Jurkat, Clone E6-1 (cell line): ENCODE results near the gene FGFR1OP2. TPM values are rescaled to one million over a fixed set of nuclear protein-coding genes. Genes with fewer than 3 reads are reported as not detected.
"Not testable (repeated sequence)": the region's sequence is repeated elsewhere in the genome, so short reads cannot be mapped to it uniquely, and the experiment has no call there.

Experiments used
- DNase-seq: peaks from one replicate; pipeline ENCODE4 v3.0.0-alpha.2; 2011; ENCODE audit warnings: low read depth, low spot score
- H3K4me3 ChIP-seq: 2 replicates; pipeline ENCODE4 v1.5.1; 2011; ENCODE audit warnings: mild to moderate bottlenecking, low read length, control low read depth, moderate library complexity
- polyA plus RNA-seq: library from polyadenylated mRNA; unstranded; fragments of >200 nt; gene quantifications from one replicate; pipeline ENCODE4 v1.2.1, GENCODE V29; 2012; ENCODE audit warnings: missing spikeins; ENCODE audit not compliant: insufficient read length, insufficient read depth

Gene FGFR1OP2
- 28.1 TPM for polyA plus RNA-seq

DNA sequence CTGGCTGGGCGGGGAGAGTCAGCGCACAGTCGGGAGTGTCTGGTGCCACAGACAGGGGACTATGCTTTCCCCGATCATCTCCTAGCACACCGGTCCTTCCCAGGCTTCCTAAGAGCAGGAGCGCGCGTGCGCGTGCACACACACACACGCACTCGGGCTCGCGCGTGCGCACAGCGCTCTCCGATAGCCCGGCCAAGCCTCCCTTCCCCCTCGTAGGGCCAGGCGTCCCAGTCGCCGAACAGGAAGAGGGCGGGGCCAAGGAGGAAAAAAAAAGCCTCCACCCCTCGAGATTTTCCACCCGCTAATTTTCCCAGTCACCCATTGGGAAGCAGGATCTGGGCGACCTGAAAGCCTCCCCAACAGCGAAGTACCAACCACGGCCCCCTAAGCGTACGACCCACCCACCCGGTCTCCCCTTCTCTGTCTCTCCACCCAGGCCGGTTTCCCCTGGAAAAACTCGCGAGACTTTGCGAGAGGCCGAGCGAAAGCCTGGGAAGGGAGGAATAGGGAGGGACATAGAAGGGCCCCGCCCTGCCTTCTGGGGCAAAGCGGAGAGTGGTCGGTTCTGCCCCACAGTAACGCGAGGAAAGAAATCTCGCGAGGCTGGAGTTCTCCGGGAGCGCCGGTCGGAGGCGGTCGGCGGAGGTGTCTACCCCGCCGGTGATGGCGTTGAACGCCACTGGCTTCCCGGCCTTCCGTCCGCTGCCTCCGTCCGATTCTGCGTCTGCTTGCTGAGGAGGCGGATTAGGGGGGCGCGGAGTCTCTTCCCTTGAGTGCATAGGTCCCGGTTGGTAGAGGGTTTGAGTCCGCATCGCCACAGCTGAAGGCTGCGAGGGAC lies at the start of gene FGFR1OP2, which contains the start of gene INTS13:
TSS of gene FGFR1OP2 (plus strand) at position 608 of the 838 bp plus-strand sequence. CDS start 15,689 bp downstream, outside the sequence.
TSS of gene INTS13 (minus strand) at position 119 of the 838 bp plus-strand sequence. CDS start 1,178 bp downstream, outside the sequence.
- peak; percentile 97 for DNase-seq
- peak within 1 kb of the TSS; percentile 92 for H3K4me3 ChIP-seq

DNA sequence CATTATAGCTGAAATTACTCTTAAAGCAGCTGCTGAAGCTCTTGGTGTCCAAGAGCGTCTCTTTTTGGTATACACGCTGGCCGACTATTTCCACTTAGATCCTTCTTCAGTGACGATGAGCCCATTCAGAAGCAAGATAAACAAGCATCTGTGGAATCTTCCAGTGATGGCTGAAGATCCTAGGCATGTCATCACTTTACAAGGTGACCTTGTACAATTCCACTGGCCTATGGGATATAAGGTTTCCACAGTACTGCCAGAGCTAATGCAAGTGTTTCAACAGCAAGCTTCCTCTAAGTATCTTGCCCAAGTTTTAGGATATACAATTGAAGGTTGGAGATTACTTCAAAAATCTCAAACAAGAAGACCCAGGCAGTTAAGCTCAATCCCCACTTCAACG lies 47.5 kb upstream of the FGFR1OP2 start:
- DNase-seq: no peak
- no peak overlapping the region for H3K4me3 ChIP-seq

DNA sequence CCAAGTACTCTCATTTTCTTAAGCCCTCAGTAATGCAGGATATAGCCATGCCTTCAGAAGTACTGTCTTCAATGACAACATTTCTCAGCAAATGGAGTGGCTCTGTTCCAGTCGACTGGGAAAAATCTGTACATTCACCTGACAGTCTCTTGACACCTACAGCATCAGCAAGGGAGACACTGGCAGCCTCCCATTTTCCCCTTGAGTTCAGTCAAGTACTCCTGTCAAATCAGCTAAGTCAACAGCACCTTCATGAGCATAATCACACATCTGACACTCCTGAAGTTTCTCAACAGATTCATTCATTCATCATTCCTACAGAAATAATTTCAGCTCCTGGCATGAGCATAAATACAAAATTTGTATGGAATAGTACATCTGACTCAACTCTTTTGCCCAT lies 46.6 kb upstream of the FGFR1OP2 start:
- DNase-seq: no peak
- no peak overlapping the region for H3K4me3 ChIP-seq

DNA sequence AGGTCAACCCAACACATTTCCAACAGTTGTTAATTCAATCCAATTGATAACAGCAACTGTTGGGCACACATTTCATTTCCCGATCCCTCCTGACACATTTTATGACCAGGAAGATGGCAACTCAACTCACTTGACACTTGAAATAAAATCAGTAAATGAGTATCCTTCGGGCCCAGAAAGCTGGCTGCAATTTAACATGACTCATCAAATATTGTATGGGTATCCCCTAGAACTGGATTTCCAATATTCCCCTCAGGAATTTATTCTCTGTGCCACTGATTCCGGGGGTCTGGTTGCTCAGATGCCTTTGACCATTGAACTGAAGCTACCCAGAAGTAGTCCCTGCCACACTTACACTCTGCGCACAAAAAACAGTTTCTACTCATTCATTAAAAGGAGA lies 42.6 kb upstream of the FGFR1OP2 start:
- DNase-seq: no peak
- no peak overlapping the region for H3K4me3 ChIP-seq

DNA sequence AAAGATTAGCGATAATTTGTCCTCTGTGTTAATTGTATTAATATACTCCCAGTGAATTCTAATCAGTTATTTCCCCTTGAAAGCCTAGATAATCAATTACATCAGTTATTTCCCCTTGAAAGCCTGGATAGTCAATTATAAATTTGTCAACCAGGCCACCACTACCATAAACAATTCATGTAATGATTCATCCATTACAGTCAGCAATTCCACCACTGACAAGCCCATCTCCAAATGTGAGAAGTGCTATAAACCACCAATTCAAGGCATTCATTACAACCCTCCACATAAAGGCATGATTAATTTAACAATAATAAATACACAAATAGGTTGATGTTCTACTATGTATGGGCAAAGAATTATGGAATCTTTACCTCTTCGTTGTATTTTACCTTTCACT lies 41.4 kb upstream of the FGFR1OP2 start:
- no peak for DNase-seq
- H3K4me3 ChIP-seq: no peak overlapping the region

DNA sequence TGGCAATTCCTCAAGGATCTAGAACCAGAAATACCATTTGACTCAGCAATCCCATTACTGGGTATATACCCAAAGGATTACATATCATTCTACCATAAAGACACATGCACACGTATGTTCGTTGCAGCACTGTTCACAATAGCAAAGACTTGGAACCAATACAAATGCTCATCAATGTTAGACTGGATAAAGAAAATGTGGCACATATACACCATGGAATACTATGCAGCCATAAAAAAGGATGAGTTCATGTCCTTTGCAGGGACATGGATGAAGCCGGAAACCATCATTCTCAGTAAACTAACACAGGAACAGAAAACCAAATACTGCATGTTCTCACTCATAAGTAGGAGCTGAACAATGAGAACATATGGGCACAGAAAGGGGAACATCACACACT lies 34.9 kb upstream of the FGFR1OP2 start:
- H3K4me3 ChIP-seq, DNase-seq: not testable (repeated sequence)

DNA sequence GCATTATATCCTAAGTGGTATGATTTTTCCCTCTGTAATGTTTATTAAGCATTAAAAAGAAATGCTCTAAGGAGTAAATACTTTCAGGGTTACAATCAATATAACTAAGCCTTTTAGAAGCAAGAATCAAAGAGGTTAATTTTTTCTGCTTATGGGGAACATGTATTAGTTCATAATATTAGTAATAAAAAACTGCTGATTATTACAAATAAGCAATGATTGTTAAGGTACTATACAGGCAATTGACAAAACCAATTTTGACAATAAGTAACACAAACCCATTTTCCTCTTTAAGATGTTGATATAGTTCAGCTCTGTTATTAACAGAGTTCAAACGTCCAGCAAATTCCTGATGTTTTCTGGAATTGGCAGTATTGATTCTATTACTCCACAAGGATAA lies 32.2 kb upstream of the FGFR1OP2 start:
- no peak overlapping the region for H3K4me3 ChIP-seq
- no peak for DNase-seq

DNA sequence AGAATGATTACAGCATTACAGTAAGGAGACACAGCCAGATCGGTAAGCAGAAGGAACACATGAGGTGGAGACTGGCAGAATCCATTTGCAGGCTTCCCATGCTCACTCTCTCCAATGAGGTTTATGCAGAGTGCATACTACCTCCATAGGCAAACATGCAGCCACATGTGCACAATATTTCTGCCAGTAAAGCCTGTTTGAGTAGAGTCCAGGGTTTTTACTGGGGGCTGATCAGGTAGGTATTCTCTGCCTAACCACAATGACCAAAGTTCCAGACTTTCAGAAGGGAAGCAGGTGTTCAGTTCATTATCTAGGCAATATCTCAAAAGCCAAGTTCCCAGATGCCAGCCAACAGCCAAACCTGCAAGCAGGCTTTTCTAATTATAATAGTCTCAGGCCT lies 31.6 kb upstream of the FGFR1OP2 start:
- H3K4me3 ChIP-seq: no peak overlapping the region
- DNase-seq: peak; percentile 82

DNA sequence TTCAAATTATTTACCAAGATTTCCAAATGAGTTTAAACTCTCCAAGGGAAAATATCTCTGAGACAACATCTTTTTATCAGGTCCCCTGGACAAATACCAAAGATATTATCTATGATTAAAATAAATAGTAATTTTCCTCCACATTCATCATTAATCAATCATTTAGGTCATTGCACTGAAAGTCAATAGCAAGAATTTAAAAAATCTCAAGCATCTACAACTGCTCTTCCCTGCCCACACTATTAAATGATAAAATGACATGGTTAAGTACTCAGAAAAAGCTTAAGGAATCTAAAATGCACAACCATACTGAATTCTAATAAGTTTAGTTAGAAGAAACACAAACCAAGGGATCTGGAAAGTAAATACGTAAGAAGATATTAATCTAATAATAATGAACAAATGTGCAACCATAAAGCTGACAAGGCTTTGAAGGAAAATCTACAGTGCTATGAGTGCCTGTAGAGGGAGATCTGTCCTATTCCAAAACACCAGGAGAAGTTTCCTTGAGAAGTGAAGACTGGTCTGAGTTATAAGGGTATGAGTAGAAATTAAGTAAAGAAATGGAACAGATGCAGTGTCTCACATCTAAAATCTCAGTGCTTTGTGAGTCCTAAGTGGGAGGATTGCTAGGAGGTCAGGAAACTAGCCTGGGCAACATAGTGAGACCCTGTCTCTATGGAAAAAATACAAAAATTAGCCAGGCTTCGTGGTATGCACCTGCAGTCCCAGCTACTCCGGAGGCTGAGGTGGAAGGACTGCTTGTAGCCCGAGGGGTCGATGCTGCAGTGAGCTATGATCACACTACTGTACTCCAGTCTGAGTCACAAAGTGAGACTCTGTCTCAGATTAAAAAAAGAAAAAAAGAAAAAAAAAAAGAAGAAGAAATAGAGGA lies 19.7 kb upstream of the FGFR1OP2 start:
- DNase-seq: no peak
- no peak overlapping the region for H3K4me3 ChIP-seq

DNA sequence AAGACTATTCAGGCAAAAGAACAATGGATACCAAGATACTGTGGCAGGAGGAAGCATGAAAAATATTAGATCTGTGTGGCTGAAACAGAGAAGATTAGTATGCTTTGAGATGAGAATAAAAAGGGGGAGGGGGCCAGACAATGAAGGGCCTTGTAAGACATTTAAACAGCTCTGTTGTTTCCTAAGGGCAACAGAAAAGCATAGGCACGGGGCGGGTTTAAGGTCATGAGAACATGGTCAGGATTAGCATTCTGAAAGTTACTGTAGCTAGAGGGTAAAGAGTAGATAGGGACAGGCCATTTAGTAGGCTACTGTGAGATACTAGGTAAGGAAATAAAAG lies 19.1 kb upstream of the FGFR1OP2 start:
- DNase-seq: no peak
- no peak overlapping the region for H3K4me3 ChIP-seq

DNA sequence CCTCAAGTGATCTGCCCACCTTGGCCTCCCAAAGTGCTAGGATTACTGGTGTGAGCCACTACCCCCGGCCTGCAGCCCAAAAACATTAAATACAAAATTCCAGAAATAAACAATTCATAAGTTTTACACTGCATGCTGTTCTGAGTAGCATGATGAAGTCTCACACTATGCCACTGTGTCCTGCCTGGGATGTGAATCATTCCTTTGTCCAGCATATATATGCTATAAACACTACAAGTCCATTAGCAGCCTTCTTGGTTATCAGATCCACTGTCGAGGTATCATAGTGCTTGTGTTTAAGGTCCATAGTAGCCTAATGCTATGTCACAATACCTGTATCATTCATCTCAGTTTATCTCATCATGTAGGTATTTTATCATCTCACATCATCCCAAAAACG lies 16.4 kb upstream of the FGFR1OP2 start:
- DNase-seq: no peak
- H3K4me3 ChIP-seq: no peak overlapping the region

DNA sequence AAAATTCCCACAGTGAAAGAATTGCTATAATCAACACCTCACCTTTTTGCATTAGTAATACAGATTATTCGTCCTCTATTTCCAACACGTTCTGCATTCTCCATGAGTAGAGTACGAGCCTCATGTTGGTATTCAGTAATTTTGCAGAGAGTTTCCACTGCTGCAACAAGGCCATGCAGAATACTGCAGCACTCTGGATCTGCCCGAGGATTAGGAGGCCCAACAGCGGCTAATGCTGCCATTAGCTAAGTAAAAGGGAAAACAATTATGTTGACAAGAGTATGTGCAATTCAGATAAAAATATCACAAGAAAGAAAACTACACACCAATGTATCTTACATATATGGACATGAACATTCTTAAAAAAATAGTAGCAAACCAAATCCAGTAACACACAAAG lies 9.6 kb upstream of the FGFR1OP2 start:
- DNase-seq: no peak
- H3K4me3 ChIP-seq: no peak overlapping the region

DNA sequence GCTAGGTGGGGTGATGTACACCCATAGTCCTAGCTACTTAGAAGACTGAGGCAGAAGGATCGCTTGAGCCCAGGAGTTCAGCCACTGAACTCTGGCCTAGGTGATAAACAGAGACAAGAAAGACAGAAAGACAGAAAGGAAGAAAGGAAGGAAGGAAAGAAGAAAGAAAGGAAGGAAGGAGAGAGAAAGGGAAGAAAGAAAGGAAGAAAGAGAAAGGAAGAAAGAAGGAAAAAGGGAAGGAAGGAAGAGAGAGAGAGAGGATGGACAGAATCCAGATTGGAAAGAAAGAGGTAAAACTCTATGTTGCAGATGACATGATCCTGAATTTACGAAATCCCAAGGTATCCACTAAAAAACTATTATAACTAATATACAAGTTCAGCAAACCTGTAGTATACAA lies 8.7 kb upstream of the FGFR1OP2 start:
- H3K4me3 ChIP-seq: no peak overlapping the region
- no peak for DNase-seq

DNA sequence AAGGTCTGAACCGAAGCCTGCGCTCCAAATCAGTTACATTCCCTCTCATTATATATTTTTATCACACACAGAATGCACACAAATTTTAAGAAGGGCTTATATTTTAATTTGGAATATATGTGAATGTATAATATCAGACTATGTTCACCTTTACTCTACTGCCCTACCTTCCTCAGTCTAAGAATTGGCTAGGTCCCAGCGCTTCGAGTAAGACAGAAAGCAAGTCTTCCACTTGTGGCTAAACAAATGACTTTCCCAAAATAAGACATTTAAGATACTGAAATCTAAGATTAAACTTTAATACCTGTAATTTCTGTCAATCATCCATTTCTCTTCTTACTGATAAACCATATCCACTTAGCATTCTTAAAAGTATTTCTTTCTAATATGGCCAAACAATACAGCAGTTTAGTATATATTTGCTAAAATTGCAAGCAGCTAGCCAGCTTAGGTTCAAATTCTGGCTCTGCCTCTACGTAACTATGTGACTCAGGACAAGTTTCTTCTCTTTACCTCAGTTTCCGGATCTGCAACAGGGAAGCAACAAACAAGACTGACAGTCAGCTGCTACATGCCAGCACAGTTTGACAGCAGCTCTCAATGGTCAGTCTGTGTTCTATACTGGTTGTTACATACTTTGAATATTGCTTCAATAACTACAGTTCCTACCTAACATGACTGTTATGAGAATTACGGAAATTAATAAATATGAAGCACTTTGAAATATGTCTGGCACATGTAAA lies 2.5 kb upstream of the FGFR1OP2 start:
- H3K4me3 ChIP-seq: no peak overlapping the region
- no peak for DNase-seq

DNA sequence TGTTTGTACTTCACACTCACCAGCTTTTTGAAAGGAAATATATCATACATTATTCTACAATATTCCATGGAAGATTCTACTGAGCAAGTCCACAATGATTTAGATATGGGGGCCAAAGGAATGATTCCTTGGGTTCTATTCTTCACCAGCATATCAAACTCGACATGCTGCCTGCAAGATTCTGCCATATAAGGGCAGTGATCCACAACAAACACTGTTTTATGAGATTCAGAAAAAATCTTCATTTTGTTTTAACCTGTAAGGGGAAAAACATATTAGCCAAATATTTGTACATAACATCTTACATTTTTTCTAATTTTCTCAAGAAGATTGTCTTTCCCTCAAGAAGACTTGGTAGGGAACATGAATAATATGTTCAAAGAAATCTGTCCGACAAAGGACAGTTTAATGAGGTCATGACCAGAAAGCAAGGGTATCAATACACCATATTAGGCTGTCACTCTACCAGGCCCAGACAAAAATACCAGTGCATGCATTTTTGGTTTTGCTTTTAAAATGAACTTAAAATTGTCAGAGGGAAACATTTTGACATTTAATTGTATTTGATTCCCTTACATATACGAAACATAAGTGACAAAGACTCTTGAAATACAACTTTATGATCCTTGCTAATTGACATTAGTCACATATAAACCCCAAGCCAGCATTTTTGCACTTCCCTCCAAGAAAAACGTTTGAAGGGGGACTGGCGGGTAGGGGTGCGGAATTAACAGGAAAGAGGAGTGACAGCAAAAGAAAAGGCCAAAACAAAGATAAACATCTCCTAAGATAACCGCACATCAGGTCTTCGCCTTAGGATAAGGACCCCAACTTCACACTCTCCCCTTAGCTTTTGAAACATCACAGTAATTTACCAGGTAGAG lies 1.5 kb upstream of the FGFR1OP2 start:
- H3K4me3 ChIP-seq: peak overlapping the region; percentile 92
- DNase-seq: no peak

DNA sequence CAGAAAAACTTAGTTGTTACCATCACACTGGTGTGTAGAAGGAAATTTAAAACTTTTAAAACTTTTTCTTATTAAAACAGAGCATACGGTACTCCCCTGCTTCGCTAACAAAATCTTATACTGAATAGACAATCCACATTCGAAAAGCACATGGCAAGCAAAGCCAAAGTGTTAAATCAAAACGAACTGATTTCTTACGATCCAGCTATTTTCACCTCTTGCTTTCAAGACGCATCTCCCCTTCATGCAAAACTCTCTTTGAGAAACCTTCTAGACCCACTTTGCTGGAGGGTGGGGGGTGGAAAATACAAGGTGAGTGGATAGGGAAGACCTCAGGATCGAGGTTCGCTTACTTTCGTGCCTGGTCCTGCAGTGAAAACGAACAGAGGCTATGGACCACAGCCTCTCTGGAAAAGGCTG lies 817 bp upstream of the FGFR1OP2 start:
- peak overlapping the region; percentile 92 for H3K4me3 ChIP-seq
- DNase-seq: no peak

DNA sequence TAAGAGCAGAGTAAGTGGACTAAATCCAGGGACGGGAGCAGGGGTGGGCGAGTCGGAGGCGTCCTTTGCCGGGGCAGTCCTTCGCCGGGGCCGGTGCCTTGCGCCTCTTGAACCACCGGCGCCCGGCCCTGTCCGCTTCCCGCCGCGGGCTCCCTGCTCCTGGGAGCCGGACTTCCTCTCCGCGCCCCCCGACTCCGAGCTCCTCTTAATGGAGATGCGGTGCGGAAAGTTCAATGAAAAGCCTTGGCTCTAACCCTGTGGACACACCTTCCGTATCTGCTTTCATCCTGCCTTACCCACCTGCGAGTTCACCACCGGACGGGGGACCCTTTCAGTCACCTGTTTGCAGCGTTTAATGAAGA lies 412 bp downstream of the FGFR1OP2 start:
- H3K4me3 ChIP-seq: peak overlapping the region; percentile 92
- DNase-seq: no peak

DNA sequence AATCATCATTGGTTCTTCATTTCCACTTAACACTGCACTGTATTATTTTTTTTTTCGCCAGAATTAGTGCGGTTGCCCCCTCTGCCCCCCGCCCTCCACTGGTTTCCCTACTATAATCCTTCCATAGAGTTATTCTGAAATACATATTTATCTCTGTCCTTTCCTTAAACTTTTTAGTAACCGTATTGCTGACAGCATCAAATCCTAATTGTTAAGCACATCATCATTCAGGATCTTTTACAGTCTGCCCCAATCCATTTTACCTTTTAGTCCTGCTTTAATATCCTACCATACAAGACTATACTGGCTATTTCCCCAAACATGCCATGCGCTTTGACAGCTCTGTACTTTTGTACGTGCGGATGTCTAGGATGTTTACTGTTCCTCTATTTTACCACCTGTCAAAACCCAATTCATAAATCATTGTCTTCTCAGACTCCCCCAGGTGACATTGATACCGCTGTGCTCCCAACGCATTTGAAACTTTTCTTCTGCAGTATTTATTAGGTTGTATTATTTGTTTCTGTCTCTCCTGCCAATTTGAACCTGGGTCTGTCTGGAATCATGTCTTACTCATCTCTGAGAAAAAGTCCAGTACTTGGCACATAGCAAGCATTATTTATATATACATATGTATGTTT lies 1.0 kb downstream of the FGFR1OP2 start:
- no peak for DNase-seq
- H3K4me3 ChIP-seq: peak overlapping the region; percentile 92
